Duodenal mucosa (tissue), 2 donors: ENCODE measurements around the gene ISM1.

Source experiments
- H3K27ac ChIP-seq: one replicate; pipeline ENCODE4 v1.7.0; 2013; ENCODE audit warnings: low read depth, low read length
- H3K27me3 ChIP-seq, 2 donors: one replicate each; pipeline ENCODE4 v1.7.0; 2013; ENCODE audit warnings: low read length in 2 of 2, control low read depth in 1 of 2; ENCODE audit not compliant: insufficient read depth in 2 of 2, control insufficient read depth in 1 of 2
- H3K36me3 ChIP-seq, 2 donors: one replicate each; pipeline ENCODE4 v1.7.0; 2013; ENCODE audit warnings: low read length in 2 of 2, control low read depth in 1 of 2; ENCODE audit not compliant: insufficient read depth in 2 of 2, control insufficient read depth in 1 of 2
- H3K4me1 ChIP-seq, 2 donors: one replicate each; pipeline ENCODE4 v1.7.0; 2013; ENCODE audit warnings: low read length in 2 of 2, control low read depth in 1 of 2; ENCODE audit not compliant: insufficient read depth in 2 of 2, control insufficient read depth in 1 of 2
- H3K4me3 ChIP-seq, 2 donors: one replicate each; pipeline ENCODE4 v1.7.0; 2013; ENCODE audit warnings: low read length in 2 of 2, low read depth in 1 of 2
- H3K9ac ChIP-seq, 2 donors: one replicate each; pipeline ENCODE4 v1.7.0; 2013; ENCODE audit warnings: low read length in 2 of 2, low read depth in 1 of 2
- H3K9me3 ChIP-seq, 2 donors: one replicate each; pipeline ENCODE4 v1.7.0; 2013; ENCODE audit warnings: low read length in 2 of 2, control low read depth in 1 of 2; ENCODE audit not compliant: control insufficient read depth in 1 of 2

The ISM1 gene

DNA sequence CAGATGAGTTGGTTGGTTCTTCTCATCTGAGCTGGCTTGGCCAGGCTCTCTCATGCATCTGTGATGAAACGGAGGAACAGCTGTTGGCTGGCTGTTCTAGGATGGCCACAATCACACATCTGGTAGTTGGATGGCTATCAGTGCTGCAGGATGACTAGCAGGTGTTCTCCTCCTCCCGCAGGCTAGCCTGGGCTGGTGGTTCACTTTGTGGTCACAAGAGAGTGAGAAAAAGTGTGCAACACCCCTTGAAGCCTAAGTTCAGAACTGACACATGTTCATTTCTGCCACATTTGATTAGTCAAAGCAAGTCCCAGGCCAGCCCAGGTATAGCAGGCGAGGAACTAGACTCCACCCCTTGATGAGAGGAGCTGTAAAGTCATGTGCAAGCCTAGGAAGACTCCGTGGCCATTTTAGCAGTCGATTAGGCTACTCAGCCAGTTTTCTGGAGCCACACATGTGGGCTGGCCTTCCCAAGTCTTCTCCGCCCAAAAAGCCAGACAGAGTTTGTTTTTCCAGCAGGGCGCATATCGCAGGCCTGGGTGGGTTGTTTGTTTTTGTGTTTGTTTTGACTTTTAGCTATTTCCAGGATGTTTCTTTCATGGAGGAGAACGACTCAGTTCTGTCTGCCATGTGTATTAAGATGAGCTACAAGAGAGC, 120.8 kb downstream of the ISM1 start:
- Histone ChIP-seq H3K4me1 (peaks cover 0 to 4% of the 10 kb centered on the region in 2 donors), H3K9me3 (no peaks in the 10 kb centered on the region), H3K27me3 (no peaks in the 10 kb centered on the region), H3K36me3 (no peaks in the 10 kb centered on the region), H3K9ac (no peak overlapping the region), H3K27ac (no peak overlapping the region), H3K4me3 (no peak overlapping the region)

DNA sequence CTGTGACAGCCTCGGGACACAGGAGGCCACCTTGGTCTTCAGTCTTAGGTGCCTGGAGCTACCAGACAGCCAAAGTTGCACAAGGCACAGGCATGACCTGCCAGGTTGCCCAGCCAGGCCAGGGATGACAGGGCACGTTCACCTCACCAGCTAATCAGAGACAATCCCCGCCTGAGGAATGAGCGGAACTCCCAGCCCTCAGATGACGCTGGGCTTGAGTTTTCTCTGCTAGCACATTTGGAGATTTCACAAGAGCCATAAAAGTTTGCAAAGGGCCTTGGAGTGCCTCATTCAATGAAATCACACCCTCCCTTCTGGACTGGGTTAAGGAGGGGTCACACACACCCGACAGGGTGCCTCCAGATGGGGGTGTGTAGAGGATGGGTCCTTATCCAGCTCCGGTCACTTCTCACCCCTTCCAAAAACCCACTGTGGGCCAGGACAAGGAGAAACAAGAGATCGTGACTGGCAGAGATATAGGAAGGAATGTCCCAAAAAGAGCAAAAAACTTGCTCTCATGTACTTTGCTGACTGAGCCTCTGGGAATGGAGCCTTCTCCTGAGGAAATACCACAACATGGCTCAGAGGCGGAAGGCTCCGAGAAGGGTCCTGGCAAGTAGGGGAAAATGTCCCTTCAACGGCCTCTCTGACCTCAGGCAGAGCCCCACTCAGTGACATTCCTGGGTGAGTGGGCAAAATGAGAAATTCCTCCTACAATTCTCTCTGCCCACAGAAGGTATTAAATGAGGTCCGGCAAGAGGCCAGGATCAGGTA, 121.6 kb downstream of the ISM1 start:
- no peaks in the 10 kb centered on the region for H3K36me3 ChIP-seq
- no peaks in the 10 kb centered on the region for H3K27me3 ChIP-seq
- H3K4me1 ChIP-seq, result peaks cover 0 to 4% of the 10 kb centered on the region in 2 donors
- H3K4me3 ChIP-seq, result no peak overlapping the region
- no peak overlapping the region for H3K9ac ChIP-seq
- H3K27ac ChIP-seq, result no peak overlapping the region
- H3K9me3 ChIP-seq, result no peaks in the 10 kb centered on the region

DNA sequence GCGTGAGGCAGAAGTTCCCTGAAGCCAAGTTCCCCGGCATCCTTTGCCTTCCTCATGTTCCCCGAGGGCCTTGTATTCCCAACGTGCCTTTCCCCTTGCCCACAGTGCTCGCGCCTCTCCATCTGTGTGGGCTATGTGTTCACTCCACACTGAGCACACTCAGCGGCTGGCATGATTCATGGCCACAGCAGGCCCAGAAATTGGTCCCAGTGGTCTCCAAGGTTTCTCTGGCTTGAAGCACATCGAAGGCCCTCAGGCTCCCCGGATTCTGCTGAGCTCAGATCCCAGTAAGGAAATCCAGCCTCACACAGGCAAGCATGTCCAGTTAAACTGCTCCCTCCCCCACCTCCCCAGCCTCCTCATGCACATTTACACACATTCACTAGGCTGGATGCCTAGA, 123.6 kb downstream of the ISM1 start:
- no peaks in the 10 kb centered on the region for H3K36me3 ChIP-seq
- H3K4me3 ChIP-seq, result no peak overlapping the region
- H3K27ac ChIP-seq, result no peak overlapping the region
- no peak overlapping the region for H3K9ac ChIP-seq
- H3K9me3 ChIP-seq, result no peaks in the 10 kb centered on the region
- no peaks in the 10 kb centered on the region for H3K27me3 ChIP-seq
- H3K4me1 ChIP-seq, result no peaks in the 10 kb centered on the region

DNA sequence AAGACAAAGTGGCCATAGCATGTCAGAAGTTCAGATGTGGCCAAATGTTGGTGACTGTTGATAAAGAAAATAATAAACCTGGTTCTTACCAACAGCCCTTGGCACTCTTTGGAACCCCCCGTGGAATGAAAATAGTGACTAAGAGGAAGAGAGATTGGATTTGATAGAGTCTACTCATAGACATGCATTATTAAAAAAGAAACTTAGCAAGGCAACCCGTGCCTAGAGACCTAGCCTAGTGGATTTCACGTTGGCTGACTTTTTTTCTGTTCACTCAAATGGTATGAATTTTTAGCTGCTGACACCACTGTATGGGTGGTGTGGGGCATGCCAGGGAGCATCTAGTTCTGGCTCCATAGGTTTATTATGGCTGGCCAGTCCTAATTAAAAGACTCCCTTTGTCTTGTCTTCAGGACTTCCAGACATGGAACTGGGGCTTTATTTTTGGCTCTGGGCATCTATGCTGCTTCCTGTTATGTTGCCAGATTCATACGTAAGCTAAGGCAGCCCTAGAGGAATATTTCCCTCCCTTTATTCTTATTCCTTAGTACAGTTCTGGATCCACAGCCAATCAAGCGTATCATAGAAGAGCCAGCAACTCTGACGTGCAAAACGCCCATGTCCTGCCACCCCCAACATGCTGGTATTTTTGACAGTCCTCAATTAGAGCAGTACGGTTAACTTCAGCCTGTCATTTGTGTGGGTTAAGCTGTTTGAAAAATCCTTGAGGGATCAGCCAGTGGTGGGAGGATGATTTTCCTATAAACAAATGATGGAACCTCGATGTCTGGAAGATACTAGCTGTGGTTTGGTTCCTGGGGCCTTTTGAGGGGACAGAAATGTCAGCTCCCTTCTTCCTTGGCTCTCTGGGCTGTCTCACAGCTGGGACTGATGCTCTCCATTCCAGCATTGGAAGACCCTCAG, 127.5 kb downstream of the ISM1 start:
- no peak overlapping the region for H3K4me3 ChIP-seq
- no peak overlapping the region for H3K9ac ChIP-seq
- no peak overlapping the region for H3K27ac ChIP-seq

DNA sequence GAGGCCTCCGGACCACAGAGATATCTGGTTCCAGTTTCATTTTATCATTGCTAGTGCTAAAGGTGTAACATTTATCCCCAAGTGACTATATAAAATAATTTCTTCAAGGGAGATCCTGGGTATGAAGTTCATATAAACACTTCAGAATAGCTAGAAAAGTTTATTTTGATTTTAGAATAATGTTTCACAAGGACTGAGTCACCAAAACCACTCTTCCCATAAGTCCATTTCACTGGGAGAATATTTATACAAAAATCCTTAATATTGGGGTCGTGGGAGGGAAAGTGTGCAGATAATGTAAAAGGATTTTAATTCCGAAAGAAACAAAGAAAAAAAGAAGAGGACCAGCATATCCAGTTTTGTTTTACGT, 128.1 kb downstream of the ISM1 start:
- H3K27ac ChIP-seq, result no peak overlapping the region
- H3K4me3 ChIP-seq, result no peak overlapping the region
- no peak overlapping the region for H3K9ac ChIP-seq
- H3K9me3 ChIP-seq, result no peaks in the 10 kb centered on the region
- H3K36me3 ChIP-seq, result no peaks in the 10 kb centered on the region
- H3K4me1 ChIP-seq, result no peaks in the 10 kb centered on the region
- no peaks in the 10 kb centered on the region for H3K27me3 ChIP-seq

More for the DNA sequence above, 127.5 kb downstream of the ISM1 start:
- H3K9me3 ChIP-seq, result no peaks in the 10 kb centered on the region
- H3K27me3 ChIP-seq, result no peaks in the 10 kb centered on the region
- no peaks in the 10 kb centered on the region for H3K4me1 ChIP-seq
- H3K36me3 ChIP-seq, result no peaks in the 10 kb centered on the region
